HepG2 (cell line): ENCODE measurements around the gene ACADSB. TPM values are rescaled to one million over a fixed set of nuclear protein-coding genes. Genes with fewer than 3 reads are reported as not detected.

Experiments
- ARID2 ChIP-seq: sonication (generic); formaldehyde crosslinking; IDR thresholded peaks from 2 replicates; pipeline ENCODE4 v1.8.1; 2022; ENCODE audit warnings: mild to moderate bottlenecking, missing genetic modification reagents, borderline replicate concordance
- ATF4 ChIP-seq, 2 experiments: fragments of 450-650 bp in 1 of 2; sonication (generic) in 1 of 2; formaldehyde crosslinking; IDR thresholded peaks; 2 replicates each; pipeline versions ENCODE4 v1.5.0 to v1.8.0; 2020 to 2022; ENCODE audit warnings: mild to moderate bottlenecking in 1 of 2, missing genetic modification reagents in 1 of 2
- EHMT2 ChIP-seq: fragments of 200-600 bp; sonication (generic); IDR thresholded peaks from 2 replicates; pipeline ENCODE4 v1.7.0; 2017; ENCODE audit warnings: antibody characterized with exemption, low read depth, low read length, borderline replicate concordance
- GABPB1 ChIP-seq: IDR thresholded peaks from 2 replicates; pipeline ENCODE4 v1.6.1; 2016; ENCODE audit warnings: mild to moderate bottlenecking, missing genetic modification reagents, moderate library complexity, missing compliant biosample characterization
- HDAC6 ChIP-seq: fragments of 200-600 bp; sonication (generic); IDR thresholded peaks from 2 replicates; pipeline ENCODE4 v1.7.0; 2017; ENCODE audit warnings: mild to moderate bottlenecking, antibody characterized with exemption, low read length, low read depth
- HES4 ChIP-seq: sonication (generic); formaldehyde crosslinking; IDR thresholded peaks from 2 replicates; pipeline ENCODE4 v1.9.0; 2021; ENCODE audit warnings: mild to moderate bottlenecking, missing genetic modification reagents, borderline replicate concordance
- JUNB ChIP-seq: sonication (generic); formaldehyde crosslinking; IDR thresholded peaks from 2 replicates; pipeline ENCODE4 v1.8.0; 2022; ENCODE audit warnings: missing genetic modification reagents, mild to moderate bottlenecking, borderline replicate concordance
- JUND ChIP-seq: sonication (generic); formaldehyde crosslinking; IDR thresholded peaks from 2 replicates; pipeline ENCODE4 v1.8.0; 2022; ENCODE audit warnings: mild to moderate bottlenecking, missing genetic modification reagents
- KLF12 ChIP-seq: sonication (generic); formaldehyde crosslinking; IDR thresholded peaks from 2 replicates; pipeline ENCODE4 v1.4.0; 2020; ENCODE audit warnings: missing genetic modification reagents, borderline replicate concordance
- POLR2AphosphoS2 ChIP-seq: IDR thresholded peaks from 2 replicates; pipeline ENCODE4 v1.6.1; 2011; ENCODE audit warnings: low read depth, low read length, improper control_type of control experiment
- SP4 ChIP-seq: sonication (generic); formaldehyde crosslinking; IDR thresholded peaks from 2 replicates; pipeline ENCODE4 v1.8.1; 2023; ENCODE audit warnings: mild to moderate bottlenecking, missing genetic modification reagents
- SPEN ChIP-seq: sonication (generic); formaldehyde crosslinking; IDR thresholded peaks from 2 replicates; pipeline ENCODE4 v1.5.1; 2020; ENCODE audit warnings: low read depth, mild to moderate bottlenecking, missing genetic modification reagents
- SYNCRIP ChIP-seq: fragments of 200-400 bp; formaldehyde crosslinking; IDR thresholded peaks from 2 replicates; pipeline ENCODE4 v1.6.1; 2018; ENCODE audit warnings: mild to moderate bottlenecking, low read depth, low read length; ENCODE audit not compliant: insufficient read depth
- ZBTB44 ChIP-seq: sonication (generic); formaldehyde crosslinking; IDR thresholded peaks from 2 replicates; pipeline ENCODE4 v1.4.0; 2020; ENCODE audit warnings: missing genetic modification reagents
- ZFAT ChIP-seq: sonication (generic); formaldehyde crosslinking; conservative IDR thresholded peaks from 2 replicates; pipeline ENCODE4 v1.8.1; 2023; ENCODE audit warnings: missing genetic modification reagents, inconsistent platforms
- ZNF12 ChIP-seq: sonication (generic); formaldehyde crosslinking; IDR thresholded peaks from 2 replicates; pipeline ENCODE4 v1.5.0; 2020; ENCODE audit warnings: missing genetic modification reagents
- ZNF205 ChIP-seq: IDR thresholded peaks from 2 replicates; pipeline ENCODE4 v1.6.1; 2018; ENCODE audit warnings: missing biosample characterization, missing genetic modification reagents
- ZNF251 ChIP-seq: sonication (generic); formaldehyde crosslinking; IDR thresholded peaks from 2 replicates; pipeline ENCODE4 v1.9.0; 2021; ENCODE audit warnings: mild to moderate bottlenecking, missing genetic modification reagents
- ZNF263 ChIP-seq: sonication (generic); formaldehyde crosslinking; IDR thresholded peaks from 2 replicates; pipeline ENCODE4 v1.4.0; 2020; ENCODE audit warnings: missing genetic modification reagents
- ZNF446 ChIP-seq: sonication (generic); formaldehyde crosslinking; IDR thresholded peaks from 2 replicates; pipeline ENCODE4 v1.5.0; 2020; ENCODE audit warnings: mild to moderate bottlenecking, missing genetic modification reagents
- ZNF678 ChIP-seq: sonication (generic); formaldehyde crosslinking; IDR thresholded peaks from 2 replicates; pipeline ENCODE4 v1.4.0; 2020; ENCODE audit warnings: mild to moderate bottlenecking, missing genetic modification reagents
- ZNF891 ChIP-seq: sonication (generic); formaldehyde crosslinking; IDR thresholded peaks from 2 replicates; pipeline ENCODE4 v1.5.0; 2020; ENCODE audit warnings: mild to moderate bottlenecking, missing genetic modification reagents
- polyA plus RNA-seq, 8 experiments: library from polyadenylated mRNA; depleted of rRNA in 3 of 8; stranded (reverse) in 7 of 8; unstranded in 1 of 8; fragments of >200 nt; fragmentation: Illumina TruSeq in 4 of 8; extraction: Trizol in 4 of 8; gene quantifications; 2 replicates each; pipeline versions ENCODE4 v1.2.1 to v1.2.3, GENCODE V29; 2011 to 2016; ENCODE audit warnings: low read depth in 4 of 8, missing spikeins in 1 of 8, mixed read lengths in 1 of 8; ENCODE audit not compliant: insufficient read depth in 1 of 8
- total RNA-seq, 5 experiments: library from RNA; depleted of rRNA; stranded (reverse); fragments of >200 nt; fragmentation: Illumina TruSeq; extraction: Trizol; gene quantifications; 2 replicates each; pipeline ENCODE4 v1.2.3, GENCODE V29; 2016; ENCODE audit warnings: low read depth in 1 of 5
- TF ChIP-seq, protein P1 (sequence below): sonication (generic); formaldehyde crosslinking; IDR thresholded peaks from 2 replicates; pipeline ENCODE4 v1.5.0; 2020; ENCODE audit warnings: mild to moderate bottlenecking, missing genetic modification reagents, moderate library complexity

ACADSB gene
- total and polyA plus RNA-seq, 2 of the 13 experiments (the other 11 are each of a cell fraction or from before 2014, with no cell fraction given) = 80.0 to 87.6 TPM

- TF ChIP-seq POLR2AphosphoS2 (0 out of 2 replicates have a peak, but pooled peaks have one; percentile 56), JUNB (CRISPR knock-in tag) (no peak), ZNF263 (CRISPR knock-in tag) (peak; percentile 72; the same call in 1 of the 2 replicates), ZNF12 (CRISPR knock-in tag) (no peak), ZNF678 (CRISPR knock-in tag) (no peak), ZBTB44 (CRISPR knock-in tag) (no peak; the same call in 1 of the 2 replicates), JUND (CRISPR knock-in tag) (peak; percentile 90), ARID2 (CRISPR knock-in tag) (no peak), ZNF446 (CRISPR knock-in tag) (peak; percentile 33; the same call in 1 of the 2 replicates), GABPB1 (CRISPR knock-in tag) (peak; percentile 85; the same call in 1 of the 2 replicates), HES4 (CRISPR knock-in tag) (peak; percentile 94), SYNCRIP (no peak), ZFAT (no peak), EHMT2 (no peak), ZNF205 (CRISPR knock-in tag) (peak; percentile 44; the same call in 1 of the 2 replicates), ATF4 (CRISPR knock-in tag; IDR thresholded peaks at IDR 0.05) (peak in 1 of 2 experiments; percentile 65; a peak in 2 of 4 replicates), KLF12 (peak; percentile 83; the same call in 1 of the 2 replicates), SP4 (peak; percentile 80), ZNF251 (no peak), ZNF891 (peak; percentile 73), SPEN (CRISPR knock-in tag) (peak; percentile 65), HDAC6 (no peak)
- TF ChIP-seq, protein P1, sequence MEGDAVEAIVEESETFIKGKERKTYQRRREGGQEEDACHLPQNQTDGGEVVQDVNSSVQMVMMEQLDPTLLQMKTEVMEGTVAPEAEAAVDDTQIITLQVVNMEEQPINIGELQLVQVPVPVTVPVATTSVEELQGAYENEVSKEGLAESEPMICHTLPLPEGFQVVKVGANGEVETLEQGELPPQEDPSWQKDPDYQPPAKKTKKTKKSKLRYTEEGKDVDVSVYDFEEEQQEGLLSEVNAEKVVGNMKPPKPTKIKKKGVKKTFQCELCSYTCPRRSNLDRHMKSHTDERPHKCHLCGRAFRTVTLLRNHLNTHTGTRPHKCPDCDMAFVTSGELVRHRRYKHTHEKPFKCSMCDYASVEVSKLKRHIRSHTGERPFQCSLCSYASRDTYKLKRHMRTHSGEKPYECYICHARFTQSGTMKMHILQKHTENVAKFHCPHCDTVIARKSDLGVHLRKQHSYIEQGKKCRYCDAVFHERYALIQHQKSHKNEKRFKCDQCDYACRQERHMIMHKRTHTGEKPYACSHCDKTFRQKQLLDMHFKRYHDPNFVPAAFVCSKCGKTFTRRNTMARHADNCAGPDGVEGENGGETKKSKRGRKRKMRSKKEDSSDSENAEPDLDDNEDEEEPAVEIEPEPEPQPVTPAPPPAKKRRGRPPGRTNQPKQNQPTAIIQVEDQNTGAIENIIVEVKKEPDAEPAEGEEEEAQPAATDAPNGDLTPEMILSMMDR = peak; percentile 96
These were observed 28.4 kb upstream of the ACADSB start, which contains the start of gene PSTK (continued) for GRCh38 chr10:122980209-122981065.
